K562 (cell line): ENCODE measurements around the gene MUC7. TPM values are rescaled to one million over a fixed set of nuclear protein-coding genes. Genes with fewer than 3 reads are reported as not detected.

Source experiments
- ATAC-seq: fragments of 200-7000 bp; cut with Tn5 transposase; 3 replicates; pipeline ENCODE4 v1.9.1; 2020; ENCODE audit warnings: moderate library complexity
- BruUV-seq: library from RNA; stranded (reverse); fragments of 400-500 nt; replicated peaks from 2 replicates; lab custom pipeline; 2021; lab: Mats Ljungman, UMichigan
- CTCF ChIA-PET: fragments of 300-600 bp; formaldehyde crosslinking; extraction: SDS; loops from one replicate; lab custom pipeline; 2021; ENCODE audit warnings: low intra/inter-chr PET ratio; lab: Yijun Ruan, JAX
- POLR2A ChIA-PET: fragments of 300-600, 350-650 bp; sonication (Branson Sonifier 250); formaldehyde crosslinking; extraction: SDS; loops from one replicate; lab custom pipeline; 2021; ENCODE audit warnings: antibody characterized with exemption, inconsistent platforms; lab: Yijun Ruan, JAX
- DNase-seq, 4 experiments: peaks; one replicate each; pipeline versions ENCODE4 v3.0.0 to v3.0.0-alpha.2; 2011 to 2018; ENCODE audit warnings: low spot score in 3 of 4, mixed read lengths in 3 of 4; ENCODE audit errors: extremely low read depth in 1 of 4
- FAIRE-seq: peaks from 2 replicates; lab custom pipeline; 2011; peaks lifted over from hg19 to GRCh38; lab: Jason Lieb, UNC
- H2AFZ ChIP-seq: 2 replicates; pipeline ENCODE4 v1.6.0; 2011; ENCODE audit warnings: low read depth, low read length, control low read depth, inconsistent platforms
- H3K27ac ChIP-seq: fragments of 200-600 bp; 3 replicates; pipeline ENCODE4 v1.8.0; 2011; ENCODE audit warnings: low read depth, mild to moderate bottlenecking, control low read depth, inconsistent platforms, low read length, moderate library complexity, mixed read lengths; ENCODE audit errors: extremely low read depth
- H3K27me3 ChIP-seq, 2 experiments: fragments of 300-600 bp in 1 of 2; 2 replicates in 1 of 2; 3 replicates in 1 of 2; pipeline versions ENCODE4 v1.6.0 to v1.8.0; 2011; ENCODE audit warnings: inconsistent platforms in 2 of 2, low read length in 2 of 2, mild to moderate bottlenecking in 1 of 2, mixed read lengths in 1 of 2, moderate library complexity in 1 of 2; ENCODE audit not compliant: control insufficient read depth in 2 of 2, insufficient read depth in 2 of 2
- H3K36me3 ChIP-seq: fragments of 300-600 bp; 3 replicates; pipeline ENCODE4 v1.8.0; 2011; ENCODE audit warnings: mild to moderate bottlenecking, low read length, inconsistent platforms; ENCODE audit not compliant: control insufficient read depth, insufficient read depth
- H3K4me1 ChIP-seq, 2 experiments: fragments of 200-600 bp in 1 of 2; replicated peaks in 1 of 2; 2 replicates in 1 of 2; 3 replicates in 1 of 2; pipeline versions ENCODE4 v1.5.1 to v1.8.0; 2011; ENCODE audit warnings: inconsistent platforms in 2 of 2, low read length in 2 of 2, mild to moderate bottlenecking in 1 of 2, mixed read lengths in 1 of 2, moderate library complexity in 1 of 2; ENCODE audit not compliant: control insufficient read depth in 2 of 2, insufficient read depth in 2 of 2
- H3K4me2 ChIP-seq: 2 replicates; pipeline ENCODE4 v1.6.1; 2011; ENCODE audit warnings: low read length, control low read depth, inconsistent platforms, mixed read lengths; ENCODE audit not compliant: insufficient read depth
- H3K4me3 ChIP-seq: fragments of 200-600 bp; sonication (generic), shearing (Covaris generic); 2 replicates; pipeline ENCODE4 v1.5.1; 2016; ENCODE audit warnings: control low read depth, inconsistent platforms
- H3K79me2 ChIP-seq: fragments of 200-600 bp; 3 replicates; pipeline ENCODE4 v1.8.0; 2011; ENCODE audit warnings: low read length, inconsistent platforms; ENCODE audit not compliant: control insufficient read depth, insufficient read depth
- H3K9ac ChIP-seq, 2 experiments: 2 replicates each; pipeline versions ENCODE4 v1.6.0 to v1.6.1; 2011; ENCODE audit warnings: low read depth in 2 of 2, low read length in 2 of 2, control low read depth in 1 of 2, inconsistent platforms in 1 of 2, mild to moderate bottlenecking in 1 of 2, mixed read lengths in 1 of 2; ENCODE audit not compliant: insufficient read depth in 1 of 2
- H3K9me1 ChIP-seq: one replicate; pipeline ENCODE4 v1.6.0; 2011; ENCODE audit warnings: inconsistent platforms, mild to moderate bottlenecking, low read length, moderate library complexity; ENCODE audit not compliant: control insufficient read depth, insufficient read depth
- H3K9me3 ChIP-seq: replicated peaks from 2 replicates; pipeline ENCODE4 v1.5.1; 2011; ENCODE audit warnings: low read depth, low read length, inconsistent platforms; ENCODE audit not compliant: control insufficient read depth, insufficient read depth
- H4K20me1 ChIP-seq: replicated peaks from 2 replicates; pipeline ENCODE4 v1.6.1; 2011; ENCODE audit warnings: low read length, inconsistent platforms, mixed read lengths; ENCODE audit not compliant: control insufficient read depth, insufficient read depth
- CAMTA2 ChIP-seq: fragments of 250-450 bp; sonication (Bioruptor Pico); conservative IDR thresholded peaks from 2 replicates; pipeline ENCODE4 v1.5.1; 2022
- ELF4 ChIP-seq: fragments of 450-650 bp; formaldehyde crosslinking; IDR thresholded peaks from 2 replicates; pipeline ENCODE4 v1.4.0; 2022; ENCODE audit warnings: missing genetic modification characterization
- MIER1 ChIP-seq: fragments of 450-650 bp; IDR thresholded peaks from 2 replicates; pipeline ENCODE4 v1.6.1; 2016; ENCODE audit warnings: antibody characterized with exemption, mild to moderate bottlenecking, low read depth
- PHF8 ChIP-seq: fragments of 200-600 bp; sonication (generic); IDR thresholded peaks from 2 replicates; pipeline ENCODE4 v1.6.1; 2012; ENCODE audit warnings: mixed run types, mild to moderate bottlenecking, inconsistent platforms, low read length, moderate library complexity, borderline replicate concordance
- SREBF1 ChIP-seq: fragments of 150-350 bp; IDR thresholded peaks from 2 replicates; pipeline ENCODE4 v1.6.1; 2014; ENCODE audit warnings: antibody characterized with exemption, low read depth, low read length, borderline replicate concordance
- TCF7 ChIP-seq: sonication (generic); IDR thresholded peaks from 2 replicates; pipeline ENCODE4 v1.6.1; 2016; ENCODE audit warnings: antibody characterized with exemption, borderline replicate concordance
- TFAM ChIP-seq: fragments of 250-450 bp; sonication (Bioruptor Pico); conservative IDR thresholded peaks from 2 replicates; pipeline ENCODE4 v1.5.0; 2021; ENCODE audit warnings: mild to moderate bottlenecking, moderate library complexity
- ZBTB7A ChIP-seq: IDR thresholded peaks from 2 replicates; pipeline ENCODE4 v1.6.1; 2011; ENCODE audit warnings: low read depth, mild to moderate bottlenecking, low read length, moderate library complexity, borderline replicate concordance; ENCODE audit not compliant: control insufficient read depth
- WGBS: fragments of 100-300 bp; shearing (Covaris generic); methylation state at CpG from one replicate; pipeline ENCODE4 v1.1.6; 2016; ENCODE audit warnings: low coverage, mixed read lengths; ENCODE audit not compliant: insufficient coverage; ENCODE audit errors: missing lambda C conversion rate; 5-methylcytosine and 5-hydroxymethylcytosine counted together
- in situ Hi-C: fragments of 300-500 bp; cut with MboI; formaldehyde crosslinking; loops from 4 replicates; pipeline ENCODE4 v1.15.0; 2018; ENCODE audit warnings: inconsistent platforms, mixed read lengths
- intact Hi-C: fragments of 100-400 bp; cut with micrococcal nuclease; formaldehyde crosslinking; loops from 2 replicates; pipeline ENCODE4 v1.14.2; 2022
- polyA plus RNA-seq, 8 experiments: library from polyadenylated mRNA; depleted of rRNA in 4 of 8; stranded (reverse) in 5 of 8; unstranded in 3 of 8; fragments of >200 nt; fragmentation: Nextera tagmentation in 2 of 8; fragmentation: Illumina TruSeq in 1 of 8; extraction: Ambion mirVana in 2 of 8; extraction: Trizol in 1 of 8; gene quantifications; 2 replicates each; pipeline versions ENCODE4 v1.2.1 to v1.2.3, GENCODE V29; 2011 to 2014; ENCODE audit warnings: inconsistent platforms in 1 of 8, missing spikeins in 1 of 8
- total RNA-seq, 7 experiments: library from RNA; depleted of rRNA in 6 of 7; stranded (reverse); fragments of >200 nt in 6 of 7; fragmentation: Illumina TruSeq in 2 of 7; extraction: Trizol in 2 of 7; gene quantifications; 2 replicates each; pipeline versions ENCODE4 v1.2.1 to v1.2.3, GENCODE V29; 2011 to 2021; ENCODE audit warnings: low replicate concordance in 1 of 7
- TF ChIP-seq, protein P1 (sequence below), 2 experiments: IDR thresholded peaks in 1 of 2; conservative IDR thresholded peaks in 1 of 2; 2 replicates each; pipeline ENCODE4 v1.6.1; 2016; ENCODE audit warnings: low read depth in 2 of 2, mild to moderate bottlenecking in 1 of 2, missing compliant biosample characterization in 1 of 2, missing genetic modification characterization in 1 of 2, moderate library complexity in 1 of 2
- TF ChIP-seq, protein P2 (sequence below): fragments of 250-450 bp; sonication (Bioruptor Pico); IDR thresholded peaks from 2 replicates; pipeline ENCODE4 v1.8.0; 2021; ENCODE audit warnings: moderate library complexity, mild to moderate bottlenecking, inconsistent platforms

MUC7 gene
- total and polyA plus RNA-seq, 9 of the 15 experiments (the other 6 are each of a cell fraction or from before 2014, with no cell fraction given), result not detected

DNA sequence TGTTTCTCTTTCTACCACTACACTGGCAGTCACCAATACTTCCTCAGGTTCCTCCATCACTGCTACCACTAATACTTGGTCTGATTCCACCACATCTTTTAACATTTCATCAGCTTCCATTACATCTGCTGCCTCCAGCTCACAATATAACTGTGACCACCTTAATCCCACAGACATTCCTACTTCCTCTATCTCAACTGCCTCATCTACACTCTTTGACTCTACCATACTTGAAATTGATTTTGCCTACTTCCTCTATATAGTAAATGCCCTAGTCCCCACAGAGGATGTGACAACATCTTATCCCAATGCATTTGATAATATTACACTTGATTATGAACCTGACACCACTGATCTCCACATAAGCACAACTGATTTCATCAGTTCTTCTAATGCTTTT is 45.2 kb upstream of the MUC7 start (continued):
- TF ChIP-seq, protein P1, sequence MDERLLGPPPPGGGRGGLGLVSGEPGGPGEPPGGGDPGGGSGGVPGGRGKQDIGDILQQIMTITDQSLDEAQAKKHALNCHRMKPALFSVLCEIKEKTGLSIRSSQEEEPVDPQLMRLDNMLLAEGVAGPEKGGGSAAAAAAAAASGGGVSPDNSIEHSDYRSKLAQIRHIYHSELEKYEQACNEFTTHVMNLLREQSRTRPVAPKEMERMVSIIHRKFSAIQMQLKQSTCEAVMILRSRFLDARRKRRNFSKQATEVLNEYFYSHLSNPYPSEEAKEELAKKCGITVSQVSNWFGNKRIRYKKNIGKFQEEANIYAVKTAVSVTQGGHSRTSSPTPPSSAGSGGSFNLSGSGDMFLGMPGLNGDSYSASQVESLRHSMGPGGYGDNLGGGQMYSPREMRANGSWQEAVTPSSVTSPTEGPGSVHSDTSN (CRISPR knock-in tag; IDR thresholded peaks at IDR 0.05; ENCODE audit: low read depth), result no peak
- TF ChIP-seq, protein P1 (tag; conservative IDR thresholded peaks at IDR 0.05; ENCODE audit: low read depth), result no peak
- no peak for TF ChIP-seq MIER1
- no peak for TF ChIP-seq ZBTB7A
- no peak for TF ChIP-seq CAMTA2 (CRISPR knock-in tag)
- no peak for TF ChIP-seq TCF7

DNA sequence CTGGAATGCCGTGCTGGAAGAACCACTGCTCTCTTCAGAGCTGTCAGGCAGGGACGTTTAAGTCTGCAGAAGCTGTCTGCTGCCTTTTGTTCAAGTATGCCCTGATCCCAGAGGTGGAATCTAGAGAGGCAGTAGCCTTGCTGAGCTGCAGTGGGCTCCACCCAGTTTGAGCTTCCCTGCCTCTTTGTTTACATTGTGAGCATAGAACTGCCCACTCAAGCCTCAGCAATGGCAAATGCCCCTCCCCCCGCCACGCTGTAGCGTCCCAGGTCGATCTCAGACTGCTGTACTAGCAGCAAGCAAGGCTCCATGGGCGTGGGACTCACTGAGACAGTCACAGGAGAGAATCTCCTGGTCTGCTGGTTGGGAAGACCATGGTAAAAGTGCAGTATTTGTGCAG is 34.8 kb upstream of the MUC7 start:
- 0% methylated on average over 7 of the region's 7 CpGs for WGBS
- no peaks in the 10 kb centered on the region for H3K36me3 ChIP-seq
- no peak overlapping the region for H3K4me3 ChIP-seq
- H2AFZ ChIP-seq, result no peak overlapping the region
- intact Hi-C loops (no loop called here), in situ Hi-C loops (no loop called here)
- no peaks in the 10 kb centered on the region for H3K9me1 ChIP-seq
- no peaks in the 10 kb centered on the region for H3K79me2 ChIP-seq
- FAIRE-seq (no peak), ATAC-seq (no peak), DNase-seq (no peak)
- no peaks in the 10 kb centered on the region for H3K27me3 ChIP-seq
- H3K4me2 ChIP-seq, result no peak overlapping the region
- H3K4me1 ChIP-seq, result no peaks in the 10 kb centered on the region
- no TSS peak for BruUV-seq
- no peaks in the 10 kb centered on the region for H4K20me1 ChIP-seq
- POLR2A ChIA-PET, result no interaction called here
- TF ChIP-seq PHF8 (no peak), ELF4 (CRISPR knock-in tag) (no peak), TFAM (CRISPR knock-in tag) (no peak), SREBF1 (no peak)
- TF ChIP-seq, protein P2, sequence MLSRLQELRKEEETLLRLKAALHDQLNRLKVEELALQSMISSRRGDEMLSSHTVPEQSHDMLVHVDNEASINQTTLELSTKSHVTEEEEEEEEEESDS (CRISPR knock-in tag), result no peak
- no peak overlapping the region for H3K27ac ChIP-seq
- CTCF ChIA-PET, result no interaction called here
- no peak overlapping the region for H3K9ac ChIP-seq
- H3K9me3 ChIP-seq, result no peaks in the 10 kb centered on the region
